Neural progenitor cell (in vitro differentiated cells): ENCODE data around the gene ACER1. TPM values are rescaled to one million over a fixed set of nuclear protein-coding genes. Genes with fewer than 3 reads are reported as not detected.

Source experiments
- DNase-seq: peaks from one replicate; pipeline ENCODE4 v3.0.0-alpha.2; 2016; ENCODE audit warnings: low spot score
- H2AFZ ChIP-seq: fragments of 200-600 bp; sonication (generic); replicated peaks from 2 replicates; pipeline ENCODE4 v1.6.1; 2016; ENCODE audit warnings: antibody characterized with exemption
- H3F3A ChIP-seq: fragments of 200-600 bp; sonication (generic); 2 replicates; pipeline ENCODE4 v1.6.1; 2016; ENCODE audit warnings: antibody characterized with exemption, low read depth
- H3K27ac ChIP-seq: fragments of 200-600 bp; sonication (generic); 2 replicates; pipeline ENCODE4 v1.5.1; 2016; ENCODE audit warnings: mild to moderate bottlenecking
- H3K27me3 ChIP-seq: fragments of 200-600 bp; sonication (generic); 2 replicates; pipeline ENCODE4 v1.6.1; 2016; ENCODE audit warnings: mild to moderate bottlenecking, moderate library complexity
- H3K36me3 ChIP-seq: fragments of 200-600 bp; sonication (generic); 2 replicates; pipeline ENCODE4 v1.5.1; 2016
- H3K4me1 ChIP-seq: fragments of 200-600 bp; sonication (generic); 2 replicates; pipeline ENCODE4 v1.6.1; 2016; ENCODE audit warnings: mixed run types
- H3K4me2 ChIP-seq: fragments of 200-600 bp; sonication (generic); 2 replicates; pipeline ENCODE4 v1.6.1; 2016
- H3K4me3 ChIP-seq: fragments of 200-600 bp; sonication (generic); 2 replicates; pipeline ENCODE4 v1.5.1; 2016
- H3K79me2 ChIP-seq: fragments of 200-600 bp; sonication (generic); 2 replicates; pipeline ENCODE4 v1.6.1; 2016; ENCODE audit warnings: low read depth
- H3K9ac ChIP-seq: fragments of 200-600 bp; sonication (generic); 2 replicates; pipeline ENCODE4 v1.6.1; 2016
- H3K9me3 ChIP-seq: fragments of 200-600 bp; sonication (generic); 2 replicates; pipeline ENCODE4 v1.5.1; 2016; ENCODE audit warnings: low read depth
- H4K20me1 ChIP-seq: fragments of 200-600 bp; sonication (generic); 2 replicates; pipeline ENCODE4 v1.6.1; 2016; ENCODE audit warnings: low read depth
- H3K27ac Mint-ChIP-seq: 3 replicates; pipeline ENCODE4 v1.8.0; 2021; ENCODE audit warnings: mixed read lengths
- H3K27me3 Mint-ChIP-seq: 2 replicates; pipeline ENCODE4 v1.8.0; 2022; ENCODE audit warnings: low read depth, mild to moderate bottlenecking, inconsistent platforms, moderate library complexity, mixed read lengths; ENCODE audit not compliant: insufficient read depth
- H3K36me3 Mint-ChIP-seq: 3 replicates; pipeline ENCODE4 v1.8.0; 2021; ENCODE audit warnings: mixed read lengths
- H3K4me1 Mint-ChIP-seq: 3 replicates; pipeline ENCODE4 v1.8.0; 2021; ENCODE audit warnings: mixed read lengths
- H3K4me3 Mint-ChIP-seq: 3 replicates; pipeline ENCODE4 v1.8.0; 2021; ENCODE audit warnings: mild to moderate bottlenecking, moderate library complexity, mixed read lengths
- H3K9me3 Mint-ChIP-seq: 3 replicates; pipeline ENCODE4 v1.8.0; 2020; ENCODE audit warnings: mixed read lengths
- CTCF ChIP-seq: fragments of 200-600 bp; sonication (generic); IDR thresholded peaks from 2 replicates; pipeline ENCODE4 v1.5.1; 2017; ENCODE audit warnings: antibody characterized with exemption, mild to moderate bottlenecking
- EZH2 ChIP-seq: fragments of 200-600 bp; sonication (generic); IDR thresholded peaks from 2 replicates; pipeline ENCODE4 v1.6.1; 2017; ENCODE audit warnings: antibody characterized with exemption, mild to moderate bottlenecking, moderate library complexity
- EZH2phosphoT487 ChIP-seq: fragments of 200-600 bp; sonication (generic); IDR thresholded peaks from 2 replicates; pipeline ENCODE4 v1.6.1; 2017; ENCODE audit warnings: antibody characterized with exemption
- total RNA-seq: library from RNA; depleted of rRNA; stranded (reverse); fragments of >200 nt; gene quantifications from 2 replicates; pipeline ENCODE4 v1.2.3, GENCODE V29; 2015; ENCODE audit warnings: low replicate concordance

The ACER1 gene
- total RNA-seq, 1 donor from 2014 or later = not detected

- Histone ChIP-seq H4K20me1 (peaks cover 100% of the 10 kb centered on the region), H3K36me3 (no peaks in the 10 kb centered on the region), H2AFZ (no peak overlapping the region), H3K79me2 (peaks cover 100% of the 10 kb centered on the region), H3K9me3 (no peaks in the 10 kb centered on the region), H3K4me3 (no peak overlapping the region), H3K4me2 (peak overlapping the region; percentile 43), H3K27me3 (no peaks in the 10 kb centered on the region), H3K27ac (peak overlapping the region; percentile 70), H3F3A (peaks cover 7% of the 10 kb centered on the region), H3K4me1 (peaks cover 42% of the 10 kb centered on the region), H3K9ac (peak overlapping the region; percentile 17)
- Mint-ChIP-seq H3K36me3 (peaks cover 25% of the 10 kb centered on the region), H3K27me3 (peaks cover 2% of the 10 kb centered on the region), H3K4me3 (no peak overlapping the region), H3K27ac (peak overlapping the region; percentile 96), H3K4me1 (peaks cover 59% of the 10 kb centered on the region), H3K9me3 (no peaks in the 10 kb centered on the region)
- no peak for TF ChIP-seq EZH2phosphoT487
- TF ChIP-seq CTCF = no peak
- no peak for TF ChIP-seq EZH2
- peak; percentile 44 for DNase-seq
Observed at GRCh38 chr19:6272411-6272791, 61.0 kb downstream of the ACER1 start.

GRCh38 chr19:6271721-6272410, 61.5 kb downstream of the ACER1 start:
- H4K20me1 ChIP-seq = peaks cover 98% of the 10 kb centered on the region
- TF ChIP-seq CTCF = no peak
- no peak for TF ChIP-seq EZH2phosphoT487
- no peak for TF ChIP-seq EZH2

GRCh38 chr19:6271251-6271650, 62.2 kb downstream of the ACER1 start:
- Histone ChIP-seq H3K4me3 (no peak overlapping the region), H3K9ac (no peak overlapping the region), H4K20me1 (peaks cover 95% of the 10 kb centered on the region), H3K27ac (no peak overlapping the region), H3F3A (peaks cover 7% of the 10 kb centered on the region), H3K4me2 (peak overlapping the region; percentile 43), H3K79me2 (peaks cover 100% of the 10 kb centered on the region), H3K36me3 (no peaks in the 10 kb centered on the region), H2AFZ (no peak overlapping the region), H3K9me3 (no peaks in the 10 kb centered on the region), H3K27me3 (no peaks in the 10 kb centered on the region), H3K4me1 (peaks cover 42% of the 10 kb centered on the region)
- Mint-ChIP-seq H3K27ac (no peak overlapping the region), H3K9me3 (no peaks in the 10 kb centered on the region), H3K36me3 (peaks cover 23% of the 10 kb centered on the region), H3K27me3 (peaks cover 2% of the 10 kb centered on the region), H3K4me3 (no peak overlapping the region), H3K4me1 (peaks cover 50% of the 10 kb centered on the region)
- no peak for TF ChIP-seq EZH2
- TF ChIP-seq CTCF = peak; percentile 29
- TF ChIP-seq EZH2phosphoT487 = no peak
- DNase-seq = no peak

More at GRCh38 chr19:6271721-6272410, 61.5 kb downstream of the ACER1 start:
- Histone ChIP-seq H3K36me3 (no peaks in the 10 kb centered on the region), H3K4me1 (peaks cover 42% of the 10 kb centered on the region), H3K27ac (peak overlapping the region; percentile 70), H3K27me3 (no peaks in the 10 kb centered on the region), H2AFZ (no peak overlapping the region), H3K9me3 (no peaks in the 10 kb centered on the region), H3K4me3 (no peak overlapping the region), H3F3A (peaks cover 7% of the 10 kb centered on the region), H3K4me2 (peak overlapping the region; percentile 43), H3K9ac (no peak overlapping the region), H3K79me2 (peaks cover 100% of the 10 kb centered on the region)
- Mint-ChIP-seq H3K4me3 (no peak overlapping the region), H3K9me3 (no peaks in the 10 kb centered on the region), H3K27me3 (peaks cover 2% of the 10 kb centered on the region), H3K36me3 (peaks cover 24% of the 10 kb centered on the region), H3K27ac (peak overlapping the region; percentile 96), H3K4me1 (peaks cover 55% of the 10 kb centered on the region)
- peak; percentile 31 for DNase-seq
